Transverse colon (tissue), 4 donors: ENCODE results near the gene GNG12. TPM values are rescaled to one million over a fixed set of nuclear protein-coding genes. Genes with fewer than 3 reads are reported as not detected.
A peak's percentile ranks its signal among the peaks of the same experiment; 100 is the strongest.

Experiments
- DNase-seq: peaks from one replicate; pipeline ENCODE4 v3.0.0-alpha.2; 2019
- H3K27ac ChIP-seq, 4 donors: fragments of 200-600 bp; sonication (generic); 2 replicates each; pipeline ENCODE4 v1.5.1; 2016 to 2018; ENCODE audit warnings: inconsistent platforms in 4 of 4
- H3K27me3 ChIP-seq: fragments of 200-600 bp; sonication (generic); 2 replicates; pipeline ENCODE4 v1.5.1; 2017; ENCODE audit warnings: inconsistent platforms
- H3K36me3 ChIP-seq, 4 donors: fragments of 200-600 bp; sonication (generic); 2 replicates each; pipeline ENCODE4 v1.5.1; 2017 to 2019; ENCODE audit warnings: inconsistent platforms in 4 of 4
- H3K4me1 ChIP-seq, 4 donors: fragments of 200-600 bp; sonication (generic); 2 replicates each; pipeline ENCODE4 v1.5.1; 2017 to 2020; ENCODE audit warnings: inconsistent platforms in 4 of 4
- H3K4me3 ChIP-seq, 4 donors: fragments of 200-600 bp; sonication (generic); 1 replicate in 1 of 4; 2 replicates in 3 of 4; pipeline versions ENCODE4 v1.5.1 to v1.6.1; 2017 to 2019; ENCODE audit warnings: inconsistent platforms in 4 of 4
- H3K9me3 ChIP-seq, 2 donors: fragments of 200-600 bp; sonication (generic); 2 replicates each; pipeline ENCODE4 v1.5.1; 2017 to 2019; ENCODE audit warnings: inconsistent platforms in 2 of 2
- EP300 ChIP-seq: sonication (generic); formaldehyde crosslinking; IDR thresholded peaks from one replicate; pipeline ENCODE4 v1.6.1; 2017; ENCODE audit warnings: antibody characterized with exemption, low read depth
- POLR2A ChIP-seq: fragments of 450-650 bp; IDR thresholded peaks from one replicate; pipeline ENCODE4 v1.6.1; 2016; ENCODE audit warnings: antibody characterized with exemption, mild to moderate bottlenecking, moderate library complexity
- POLR2AphosphoS5 ChIP-seq, 3 donors: sonication (generic); formaldehyde crosslinking; IDR thresholded peaks; one replicate each; pipeline ENCODE4 v1.6.1; 2016; ENCODE audit warnings: antibody characterized with exemption in 3 of 3
- WGBS, 2 donors: methylation state at CpG; one replicate each; pipeline ENCODE4 v1.1.5; 2018; ENCODE audit warnings: low coverage in 1 of 2; 5-methylcytosine and 5-hydroxymethylcytosine counted together
- in situ Hi-C, 4 donors: fragments of 200-750 bp; cut with MboI; loops; one replicate each; pipeline versions ENCODE4 v1.15.0 to v1.15.1; 2017; ENCODE audit warnings: low sequenced_read_pairs in 3 of 4, low pct_ligation_motif_present in 1 of 4, low pct_unique_long_range_greater_than_20kb in 1 of 4
- intact Hi-C: fragments of 100-400 bp; cut with DNase I; formaldehyde crosslinking; loops from one replicate; pipeline ENCODE4 v1.15.1; 2023; ENCODE audit warnings: low total_unique reads
- total RNA-seq, 4 donors: library from RNA; depleted of rRNA; stranded (reverse); fragments of >200 nt; gene quantifications; one replicate each; pipeline ENCODE4 v1.1.0, GENCODE V29; 2016
- TF ChIP-seq, protein P1 (sequence below), 5 experiments: fragments of 200-600 bp in 3 of 5; fragments of 450-650 bp in 2 of 5; sonication (generic) in 3 of 5; IDR thresholded peaks; 1 replicate in 2 of 5; 2 replicates in 3 of 5; pipeline ENCODE4 v1.5.1; 2016 to 2017; ENCODE audit warnings: antibody characterized with exemption in 5 of 5, inconsistent platforms in 3 of 5, mild to moderate bottlenecking in 2 of 5, moderate library complexity in 1 of 5

Gene GNG12
- total RNA-seq, 4 donors from 2014 or later = 19.1 to 180 (median 112) TPM

DNA sequence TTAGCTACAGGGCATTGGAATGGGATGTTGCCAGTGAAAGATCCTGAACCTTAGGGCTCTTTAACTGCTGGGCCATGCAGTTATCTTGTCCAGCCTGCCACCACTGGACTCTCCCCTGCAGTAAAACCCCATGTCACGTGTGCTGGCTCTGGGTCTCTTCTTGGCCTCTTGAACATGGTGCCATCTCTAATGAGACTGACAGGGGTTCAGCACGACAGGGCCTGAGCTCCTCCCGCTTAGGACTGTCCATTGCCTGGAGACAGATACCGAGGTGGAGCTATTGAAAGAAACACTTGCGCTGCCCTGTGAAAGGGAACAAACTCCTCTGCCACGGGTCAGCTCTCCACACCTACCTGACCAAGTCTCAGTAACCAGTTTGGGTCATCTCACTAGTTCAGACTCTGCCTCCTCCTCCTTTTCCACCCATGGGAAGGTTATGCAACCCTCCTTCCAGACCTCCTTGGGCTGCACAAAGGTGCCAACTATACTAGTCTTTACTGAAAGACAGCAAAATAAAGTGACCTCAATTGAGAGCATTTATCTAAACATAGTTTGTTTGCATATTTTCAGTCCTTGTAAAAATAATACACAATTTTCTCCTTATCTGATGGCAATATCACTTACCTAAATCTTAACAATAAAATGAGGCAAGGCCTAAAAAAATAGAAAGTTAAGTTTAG is 66.0 kb downstream of the GNG12 start:
- in situ Hi-C loops = loop anchor here (10.0 kb wide), 4 partner anchors 58 to 348 kb away; no protein-coding TSS in a partner anchor

DNA sequence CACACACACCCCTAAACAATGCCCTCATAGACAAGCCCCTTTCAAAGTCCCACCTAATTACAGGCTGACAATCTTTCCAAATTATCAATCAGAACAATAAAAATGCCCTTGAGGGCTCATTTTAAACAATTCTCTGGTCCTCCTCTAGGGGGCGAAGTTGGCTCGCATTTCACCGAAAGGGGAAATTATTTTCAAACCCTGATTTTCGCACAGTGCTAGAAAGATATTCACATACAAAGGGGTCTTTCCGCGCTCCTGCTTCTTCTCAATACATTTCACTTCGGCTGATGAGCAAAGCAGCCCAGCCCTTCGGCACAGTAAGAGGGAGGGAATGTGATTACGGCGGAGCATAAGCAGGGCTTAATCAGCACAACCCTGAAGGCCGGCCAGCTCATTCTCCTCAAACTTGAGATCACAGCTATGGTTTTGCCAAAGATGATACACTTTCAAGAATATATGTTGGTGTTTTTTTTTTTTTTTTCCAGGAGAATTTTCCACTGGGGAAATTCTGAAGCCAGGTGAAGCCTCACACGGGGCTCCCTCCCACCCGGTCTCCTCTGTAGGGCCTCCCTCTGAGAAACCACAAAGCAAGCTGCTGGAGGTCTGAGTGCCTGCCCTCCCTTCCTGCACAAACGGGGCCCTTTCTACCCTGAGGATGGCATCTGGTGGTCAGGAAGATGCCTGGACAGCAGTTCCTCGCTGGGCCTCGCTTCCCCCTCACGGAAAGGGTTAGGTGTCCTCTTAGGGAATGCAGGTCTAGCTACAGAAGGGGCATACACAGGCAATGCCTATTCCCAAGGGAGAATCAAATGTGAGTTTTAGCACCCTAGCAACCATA is 66.9 kb downstream of the GNG12 start:
- 6 to 39% methylated on average over 3 to 17 of the region's 17 CpGs for WGBS, 2 donors
- no peaks in the 10 kb centered on the region for H3K36me3 ChIP-seq
- TF ChIP-seq EP300 (no peak), POLR2A (no peak), POLR2AphosphoS5 (IDR thresholded peaks at IDR 0.05) (peak in 1 of 3 donors; percentile 5)
- TF ChIP-seq, protein P1, sequence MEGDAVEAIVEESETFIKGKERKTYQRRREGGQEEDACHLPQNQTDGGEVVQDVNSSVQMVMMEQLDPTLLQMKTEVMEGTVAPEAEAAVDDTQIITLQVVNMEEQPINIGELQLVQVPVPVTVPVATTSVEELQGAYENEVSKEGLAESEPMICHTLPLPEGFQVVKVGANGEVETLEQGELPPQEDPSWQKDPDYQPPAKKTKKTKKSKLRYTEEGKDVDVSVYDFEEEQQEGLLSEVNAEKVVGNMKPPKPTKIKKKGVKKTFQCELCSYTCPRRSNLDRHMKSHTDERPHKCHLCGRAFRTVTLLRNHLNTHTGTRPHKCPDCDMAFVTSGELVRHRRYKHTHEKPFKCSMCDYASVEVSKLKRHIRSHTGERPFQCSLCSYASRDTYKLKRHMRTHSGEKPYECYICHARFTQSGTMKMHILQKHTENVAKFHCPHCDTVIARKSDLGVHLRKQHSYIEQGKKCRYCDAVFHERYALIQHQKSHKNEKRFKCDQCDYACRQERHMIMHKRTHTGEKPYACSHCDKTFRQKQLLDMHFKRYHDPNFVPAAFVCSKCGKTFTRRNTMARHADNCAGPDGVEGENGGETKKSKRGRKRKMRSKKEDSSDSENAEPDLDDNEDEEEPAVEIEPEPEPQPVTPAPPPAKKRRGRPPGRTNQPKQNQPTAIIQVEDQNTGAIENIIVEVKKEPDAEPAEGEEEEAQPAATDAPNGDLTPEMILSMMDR (IDR thresholded peaks at IDR 0.05) = peak; percentile 68 to 89 (median 81)
- H3K27ac ChIP-seq = peak overlapping the region; percentile 12 to 41 (median 29)
- H3K4me1 ChIP-seq = peaks cover 2 to 38% (median 7%) of the 10 kb centered on the region in 4 donors
- no peaks in the 10 kb centered on the region for H3K27me3 ChIP-seq
- DNase-seq = no peak
- H3K9me3 ChIP-seq = no peaks in the 10 kb centered on the region
- intact Hi-C loops (loop anchor here (5.0 kb wide), 1 partner anchor 66 kb away; the partner anchor contains the start of gene GNG12), in situ Hi-C loops (loop anchor here (10.0 kb wide), 4 partner anchors 58 to 348 kb away; no protein-coding TSS in a partner anchor)
- no peak overlapping the region for H3K4me3 ChIP-seq

More for the DNA sequence above, 66.0 kb downstream of the GNG12 start:
- no peak for DNase-seq
- intact Hi-C loops = loop anchor here (5.0 kb wide), 1 partner anchor 65 kb away; the partner anchor contains the start of gene GNG12
- Histone ChIP-seq H3K4me3 (no peak overlapping the region), H3K27me3 (no peaks in the 10 kb centered on the region), H3K9me3 (no peaks in the 10 kb centered on the region), H3K4me1 (peaks cover 0 to 34% (median 3%) of the 10 kb centered on the region in 4 donors), H3K27ac (no peak overlapping the region), H3K36me3 (no peaks in the 10 kb centered on the region)
- WGBS, 2 donors = 71 to 77% methylated on average over 5 to 6 of the region's 6 CpGs
- TF ChIP-seq POLR2AphosphoS5 (IDR thresholded peaks at IDR 0.05) (no peak), POLR2A (no peak), EP300 (no peak)
- TF ChIP-seq, protein P1 (IDR thresholded peaks at IDR 0.05) = no peak

- intact Hi-C loops (loop anchor here (5.0 kb wide), 1 partner anchor 68 kb away; the partner anchor contains the start of gene GNG12), in situ Hi-C loops (loop anchor here (5.0 to 10.0 kb wide), 5 partner anchors 60 to 350 kb away; no protein-coding TSS in a partner anchor)
- Histone ChIP-seq H3K9me3 (no peaks in the 10 kb centered on the region), H3K36me3 (no peaks in the 10 kb centered on the region), H3K4me1 (peaks cover 16 to 53% (median 24%) of the 10 kb centered on the region in 4 donors), H3K4me3 (no peak overlapping the region), H3K27me3 (no peaks in the 10 kb centered on the region), H3K27ac (no peak overlapping the region)
- DNase-seq = no peak
- 55 to 64% methylated on average over 4 of the region's 4 CpGs for WGBS, 2 donors
- no peak for TF ChIP-seq POLR2AphosphoS5 (IDR thresholded peaks at IDR 0.05)
- TF ChIP-seq, protein P1 (IDR thresholded peaks at IDR 0.05) = no peak
These were observed 68.6 kb downstream of the GNG12 start for GRCh38 chr1:67764633-67765032.

GRCh38 chr1:67761730-67762129 is 71.5 kb downstream of the GNG12 start:
- H3K36me3 ChIP-seq = no peaks in the 10 kb centered on the region
- H3K9me3 ChIP-seq = no peaks in the 10 kb centered on the region
- intact Hi-C loops (loop anchor here (2.0 kb wide), 1 partner anchor 201 kb away; no protein-coding TSS in a partner anchor), in situ Hi-C loops (loop anchor here (5.0 to 10.0 kb wide), 5 partner anchors 63 to 353 kb away; no protein-coding TSS in a partner anchor)
- no peak for DNase-seq
- H3K27ac ChIP-seq = peak overlapping the region; percentile 63 to 81 (median 76)
- no peak overlapping the region for H3K4me3 ChIP-seq
- H3K4me1 ChIP-seq = peaks cover 18 to 77% (median 30%) of the 10 kb centered on the region in 4 donors
- WGBS, 2 donors = 68 to 80% methylated on average over 1 to 4 of the region's 4 CpGs
- TF ChIP-seq POLR2AphosphoS5 (IDR thresholded peaks at IDR 0.05) (no peak), EP300 (no peak), POLR2A (no peak)
- TF ChIP-seq, protein P1 (IDR thresholded peaks at IDR 0.05) = no peak
- H3K27me3 ChIP-seq = no peaks in the 10 kb centered on the region
